ENCODE data around the gene HSD17B14. TPM values are rescaled to one million over a fixed set of nuclear protein-coding genes. Genes with fewer than 3 reads are reported as not detected.

HSD17B14 gene
- total RNA-seq, 8 experiments from 2014 or later, result 1.6 to 27.3 (median 5.4) TPM

Other genes with a start within 250 kb of the HSD17B14 start
- gene SPACA4, start 229.7 kb downstream of the HSD17B14 start, total RNA-seq, result under 1 TPM in 4 of 8 experiments, not detected in 4; 0.22 to 0.66 (median 0.50) TPM
- 1 to 10 TPM in 4 of 8 experiments, under 1 TPM in 4; 0.54 to 2.5 (median 1.1) TPM for gene FAM83E, start 221.4 kb downstream of the HSD17B14 start, total RNA-seq
- gene RPL18, start 217.3 kb downstream of the HSD17B14 start, total RNA-seq, result 1,000 to 10,000 TPM; 1,630 to 4,209 (median 2,425) TPM
- 10 to 100 TPM in 7 of 8 experiments, 1 to 10 TPM in 1; 8.9 to 29.5 (median 16.1) TPM for gene SPHK2, start 217.0 kb downstream of the HSD17B14 start, total RNA-seq
- gene DBP, start 199.1 kb downstream of the HSD17B14 start, total RNA-seq, result 10 to 100 TPM in 4 of 8 experiments, 1 to 10 TPM in 4; 3.3 to 19.6 (median 10.4) TPM
- gene CA11, start 190.3 kb downstream of the HSD17B14 start, total RNA-seq, result 10 to 100 TPM; 18.4 to 62.1 (median 32.0) TPM
- 1 to 10 TPM in 1 of 8 experiments, under 1 TPM in 6, not detected in 1; 0.16 to 1.3 (median 0.50) TPM for gene NTN5, start 163.5 kb downstream of the HSD17B14 start, total RNA-seq
- 1 to 10 TPM in 6 of 8 experiments, under 1 TPM in 2; 0.79 to 4.7 (median 1.9) TPM for gene FUT2, start 140.5 kb downstream of the HSD17B14 start, total RNA-seq
- 1 to 10 TPM in 6 of 8 experiments, under 1 TPM in 2; 0.71 to 5.0 (median 1.7) TPM for gene MAMSTR, start 116.8 kb downstream of the HSD17B14 start, total RNA-seq
- gene RASIP1, start 95.9 kb downstream of the HSD17B14 start, total RNA-seq, result 1 to 10 TPM in 2 of 8 experiments, under 1 TPM in 5, not detected in 1; 0.33 to 9.4 (median 0.42) TPM
- gene IZUMO1, start 89.6 kb downstream of the HSD17B14 start, total RNA-seq, result under 1 TPM in 7 of 8 experiments, not detected in 1; 0.14 to 0.76 (median 0.49) TPM
- 1 to 10 TPM in 1 of 8 experiments, under 1 TPM in 7; 0.13 to 3.7 (median 0.47) TPM for gene FUT1, start 83.8 kb downstream of the HSD17B14 start, total RNA-seq
- under 1 TPM in 2 of 8 experiments, not detected in 6; 0.28 to 0.29 TPM for gene FGF21, start 81.0 kb downstream of the HSD17B14 start, total RNA-seq
- gene BCAT2, start 25.5 kb downstream of the HSD17B14 start, total RNA-seq, result 10 to 100 TPM; 26.6 to 49.8 (median 35.1) TPM
- gene PLEKHA4, start 32.1 kb upstream of the HSD17B14 start, total RNA-seq, result 10 to 100 TPM in 3 of 8 experiments, 1 to 10 TPM in 4, under 1 TPM in 1; 0.33 to 30.8 (median 6.5) TPM
- gene PPP1R15A, start 35.9 kb upstream of the HSD17B14 start, total RNA-seq, result 100 to 1,000 TPM in 1 of 8 experiments, 10 to 100 TPM in 7; 35.2 to 157 (median 68.6) TPM
- gene TULP2, start 62.3 kb upstream of the HSD17B14 start, total RNA-seq, result 1 to 10 TPM in 1 of 8 experiments, under 1 TPM in 1, not detected in 6; 0.52 to 2.2 TPM
- gene NUCB1, start 63.8 kb upstream of the HSD17B14 start, total RNA-seq, result 100 to 1,000 TPM in 4 of 8 experiments, 10 to 100 TPM in 4; 60.2 to 309 (median 107) TPM
- gene DHDH, start 97.2 kb upstream of the HSD17B14 start, total RNA-seq, result under 1 TPM in 5 of 8 experiments, not detected in 3; 0.32 to 0.81 (median 0.50) TPM
- gene BAX, start 118.4 kb upstream of the HSD17B14 start, total RNA-seq, result 100 to 1,000 TPM in 4 of 8 experiments, 10 to 100 TPM in 4; 36.9 to 172 (median 97.8) TPM
- over 10,000 TPM in 1 of 8 experiments, 1,000 to 10,000 TPM in 7; 1,251 to 10,826 (median 2,578) TPM for gene FTL, start 128.8 kb upstream of the HSD17B14 start, total RNA-seq
- gene GYS1, start 156.8 kb upstream of the HSD17B14 start, total RNA-seq, result 10 to 100 TPM; 13.0 to 72.5 (median 18.3) TPM
- gene RUVBL2, start 157.4 kb upstream of the HSD17B14 start, total RNA-seq, result 100 to 1,000 TPM; 113 to 181 (median 145) TPM
- 1 to 10 TPM in 4 of 8 experiments, under 1 TPM in 1, not detected in 3; 0.88 to 2.9 (median 1.3) TPM for gene LHB, start 180.6 kb upstream of the HSD17B14 start, total RNA-seq
- gene CGB3, start 187.8 kb upstream of the HSD17B14 start, total RNA-seq, result under 1 TPM in 3 of 8 experiments, not detected in 5; 0.47 to 0.70 (median 0.49) TPM
- gene CGB2, start 195.4 kb upstream of the HSD17B14 start, total RNA-seq, result not detected
- not detected for gene CGB1, start 200.4 kb upstream of the HSD17B14 start, total RNA-seq
- under 1 TPM in 1 of 8 experiments, not detected in 7; 0.76 TPM for gene CGB5, start 207.4 kb upstream of the HSD17B14 start, total RNA-seq
- under 1 TPM in 4 of 8 experiments, not detected in 4; 0.27 to 0.76 (median 0.33) TPM for gene CGB8, start 212.6 kb upstream of the HSD17B14 start, total RNA-seq
- gene CGB7, start 221.3 kb upstream of the HSD17B14 start, total RNA-seq, result 1 to 10 TPM in 1 of 8 experiments, under 1 TPM in 6, not detected in 1; 0.11 to 1.0 (median 0.36) TPM
- 1 to 10 TPM in 1 of 8 experiments, under 1 TPM in 1, not detected in 6; 0.52 to 1.0 TPM for gene NTF4, start 228.3 kb upstream of the HSD17B14 start, total RNA-seq
- gene KCNA7, start 236.2 kb upstream of the HSD17B14 start, total RNA-seq, result under 1 TPM in 7 of 8 experiments, not detected in 1; 0.05 to 0.62 (median 0.15) TPM
- gene SNRNP70, start 249.0 kb upstream of the HSD17B14 start, total RNA-seq, result 100 to 1,000 TPM; 101 to 312 (median 157) TPM

Measured in motor neuron (in vitro differentiated cells).